ENCODE results near the gene DDX52. TPM values are rescaled to one million over a fixed set of nuclear protein-coding genes. Genes with fewer than 3 reads are reported as not detected.
"Not testable (repeated sequence)": the region's sequence is repeated elsewhere in the genome, so short reads cannot be mapped to it uniquely, and the experiment has no call there.

DDX52 gene
- total and polyA plus RNA-seq, 9 of the 15 experiments (the other 6 are each of a cell fraction or from before 2014, with no cell fraction given): 19.1 to 50.5 (median 34.8) TPM

- H3K9ac ChIP-seq (ENCODE audit: insufficient read depth in 1 of 2, low read depth in 2 of 2, low read length in 2 of 2); H3K4me1 ChIP-seq (replicated peaks in 1 of 2; ENCODE audit: control insufficient read depth in 2 of 2, insufficient read depth in 2 of 2, low read length in 2 of 2); H3K27me3 ChIP-seq (ENCODE audit: control insufficient read depth in 2 of 2, insufficient read depth in 2 of 2, low read length in 2 of 2); H3K4me2 ChIP-seq (ENCODE audit: insufficient read depth, low read length); H2AFZ ChIP-seq (ENCODE audit: low read depth, low read length); DNase-seq (ENCODE audit: extremely low read depth in 1 of 4, low spot score in 3 of 4); ATAC-seq; H3K9me1 ChIP-seq (ENCODE audit: control insufficient read depth, insufficient read depth, low read length); in situ Hi-C loops (cut with MboI); FAIRE-seq; H3K4me3 ChIP-seq; H3K27ac ChIP-seq (ENCODE audit: extremely low read depth, low read depth, low read length); POLR2A ChIA-PET; H4K20me1 ChIP-seq (replicated peaks; ENCODE audit: control insufficient read depth, insufficient read depth, low read length); H3K79me2 ChIP-seq (ENCODE audit: control insufficient read depth, insufficient read depth, low read length); intact Hi-C loops (cut with micrococcal nuclease); BruUV-seq (replicated peaks); H3K9me3 ChIP-seq (replicated peaks; ENCODE audit: control insufficient read depth, insufficient read depth, low read depth, low read length): not testable (repeated sequence)
- peaks cover 83% of the 10 kb centered on the region for H3K36me3 ChIP-seq (ENCODE audit: control insufficient read depth, insufficient read depth, low read length)
- TF ChIP-seq CEBPB (tag; IDR thresholded peaks at IDR 0.05): 0 out of 2 replicates have a peak, but pooled peaks have one; percentile 28
- 93% methylated on average over 6 of the region's 6 CpGs for WGBS (ENCODE audit: insufficient coverage, low coverage, missing lambda C conversion rate)
- CTCF ChIA-PET (ENCODE audit: low intra/inter-chr PET ratio): interaction anchor here (0.7 kb wide), 1 partner anchor 1047 kb away, joined by 3 read pairs; no protein-coding TSS in a partner anchor
These were observed 26.8 kb downstream of the DDX52 start for GRCh38 chr17:37616430-37616829.

GRCh38 chr17:37614823-37615222, 28.4 kb downstream of the DDX52 start:
- Histone ChIP-seq H3K27me3 (ENCODE audit: control insufficient read depth in 2 of 2, insufficient read depth in 2 of 2, low read length in 2 of 2) (no peaks in the 10 kb centered on the region), H3K9me1 (ENCODE audit: control insufficient read depth, insufficient read depth, low read length) (no peaks in the 10 kb centered on the region), H3K4me1 (replicated peaks in 1 of 2; ENCODE audit: control insufficient read depth in 2 of 2, insufficient read depth in 2 of 2, low read length in 2 of 2) (peaks cover 0 to under 1% of the 10 kb centered on the region in 2 experiments; a peak in 2 of 5 replicates), H2AFZ (ENCODE audit: low read depth, low read length) (no peak overlapping the region), H4K20me1 (replicated peaks; ENCODE audit: control insufficient read depth, insufficient read depth, low read length) (no peaks in the 10 kb centered on the region), H3K27ac (ENCODE audit: extremely low read depth, low read depth, low read length) (no peak overlapping the region), H3K4me3 (no peak overlapping the region), H3K79me2 (ENCODE audit: control insufficient read depth, insufficient read depth, low read length) (no peaks in the 10 kb centered on the region), H3K36me3 (ENCODE audit: control insufficient read depth, insufficient read depth, low read length) (peaks cover 67% of the 10 kb centered on the region), H3K4me2 (ENCODE audit: insufficient read depth, low read length) (no peak overlapping the region), H3K9me3 (replicated peaks; ENCODE audit: control insufficient read depth, insufficient read depth, low read depth, low read length) (no peaks in the 10 kb centered on the region), H3K9ac (ENCODE audit: insufficient read depth in 1 of 2, low read depth in 2 of 2, low read length in 2 of 2) (no peak overlapping the region)
- FAIRE-seq: no peak
- no peak for ATAC-seq
- BruUV-seq (replicated peaks): no TSS peak
- ChIA-PET POLR2A (no interaction called here), CTCF (ENCODE audit: low intra/inter-chr PET ratio) (no interaction called here)
- intact Hi-C loops (cut with micrococcal nuclease) (no loop called here), in situ Hi-C loops (cut with MboI) (no loop called here)
- no peak for DNase-seq (ENCODE audit: extremely low read depth in 1 of 4, low spot score in 3 of 4)
- 92% methylated on average over 2 of the region's 2 CpGs for WGBS (ENCODE audit: insufficient coverage, low coverage, missing lambda C conversion rate)
- TF ChIP-seq CC2D1A (IDR thresholded peaks at IDR 0.05) (no peak), BRF1 (IDR thresholded peaks at IDR 0.05; ENCODE audit: borderline replicate concordance, extremely low read depth, insufficient read length) (no peak), THRAP3 (IDR thresholded peaks at IDR 0.05; ENCODE audit: borderline replicate concordance) (no peak), E2F5 (CRISPR knock-in tag; IDR thresholded peaks at IDR 0.05) (no peak), BCL6 (CRISPR knock-in tag; IDR thresholded peaks at IDR 0.05) (no peak), HDAC8 (tag; IDR thresholded peaks at IDR 0.05) (no peak), TAF15 (IDR thresholded peaks at IDR 0.05; ENCODE audit: low read depth, low read length) (no peak), RERE (CRISPR knock-in tag; IDR thresholded peaks at IDR 0.05; ENCODE audit: borderline replicate concordance) (no peak), PTTG1 (tag; IDR thresholded peaks at IDR 0.05; ENCODE audit: low read depth) (no peak)

Measured in K562 (cell line).